Epithelial cell of esophagus (primary cell): ENCODE results near the gene RXRA.

ENCODE experiments used
- DNase-seq: peaks from one replicate; pipeline ENCODE4 v3.0.0; 2010; ENCODE audit warnings: low read depth
- H3K4me3 ChIP-seq: 2 replicates; pipeline ENCODE4 v1.5.1; 2011; ENCODE audit warnings: mild to moderate bottlenecking, low read length, control low read depth
- TF ChIP-seq, protein P1 (sequence below): IDR thresholded peaks from 2 replicates; pipeline ENCODE4 v1.5.1; 2011; ENCODE audit warnings: low read depth, mild to moderate bottlenecking, low read length, control low read depth, inconsistent platforms; ENCODE audit not compliant: insufficient read depth; ENCODE audit errors: missing control alignments

Gene RXRA

DNA sequence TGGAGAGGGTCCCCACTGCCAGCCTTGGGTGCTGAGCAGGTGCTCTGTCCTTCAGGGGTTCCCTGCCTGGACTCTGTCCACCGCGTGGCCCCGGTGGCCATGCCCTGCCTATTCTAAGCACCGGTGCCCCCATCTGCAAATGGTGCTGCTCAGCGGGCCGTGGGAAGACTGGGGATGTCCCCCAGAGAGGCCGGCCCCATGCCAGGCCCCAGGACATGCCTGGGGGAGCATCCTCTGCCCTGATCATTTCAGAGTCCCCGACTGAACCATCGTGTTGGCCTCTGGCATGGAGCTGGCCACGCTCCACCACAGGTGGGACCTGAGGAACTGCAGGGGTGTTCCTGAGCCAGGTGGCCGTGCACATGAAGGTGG lies 64.7 kb downstream of the RXRA start:
- H3K4me3 ChIP-seq = no peak overlapping the region
- TF ChIP-seq, protein P1, sequence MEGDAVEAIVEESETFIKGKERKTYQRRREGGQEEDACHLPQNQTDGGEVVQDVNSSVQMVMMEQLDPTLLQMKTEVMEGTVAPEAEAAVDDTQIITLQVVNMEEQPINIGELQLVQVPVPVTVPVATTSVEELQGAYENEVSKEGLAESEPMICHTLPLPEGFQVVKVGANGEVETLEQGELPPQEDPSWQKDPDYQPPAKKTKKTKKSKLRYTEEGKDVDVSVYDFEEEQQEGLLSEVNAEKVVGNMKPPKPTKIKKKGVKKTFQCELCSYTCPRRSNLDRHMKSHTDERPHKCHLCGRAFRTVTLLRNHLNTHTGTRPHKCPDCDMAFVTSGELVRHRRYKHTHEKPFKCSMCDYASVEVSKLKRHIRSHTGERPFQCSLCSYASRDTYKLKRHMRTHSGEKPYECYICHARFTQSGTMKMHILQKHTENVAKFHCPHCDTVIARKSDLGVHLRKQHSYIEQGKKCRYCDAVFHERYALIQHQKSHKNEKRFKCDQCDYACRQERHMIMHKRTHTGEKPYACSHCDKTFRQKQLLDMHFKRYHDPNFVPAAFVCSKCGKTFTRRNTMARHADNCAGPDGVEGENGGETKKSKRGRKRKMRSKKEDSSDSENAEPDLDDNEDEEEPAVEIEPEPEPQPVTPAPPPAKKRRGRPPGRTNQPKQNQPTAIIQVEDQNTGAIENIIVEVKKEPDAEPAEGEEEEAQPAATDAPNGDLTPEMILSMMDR = no peak
- no peak for DNase-seq

DNA sequence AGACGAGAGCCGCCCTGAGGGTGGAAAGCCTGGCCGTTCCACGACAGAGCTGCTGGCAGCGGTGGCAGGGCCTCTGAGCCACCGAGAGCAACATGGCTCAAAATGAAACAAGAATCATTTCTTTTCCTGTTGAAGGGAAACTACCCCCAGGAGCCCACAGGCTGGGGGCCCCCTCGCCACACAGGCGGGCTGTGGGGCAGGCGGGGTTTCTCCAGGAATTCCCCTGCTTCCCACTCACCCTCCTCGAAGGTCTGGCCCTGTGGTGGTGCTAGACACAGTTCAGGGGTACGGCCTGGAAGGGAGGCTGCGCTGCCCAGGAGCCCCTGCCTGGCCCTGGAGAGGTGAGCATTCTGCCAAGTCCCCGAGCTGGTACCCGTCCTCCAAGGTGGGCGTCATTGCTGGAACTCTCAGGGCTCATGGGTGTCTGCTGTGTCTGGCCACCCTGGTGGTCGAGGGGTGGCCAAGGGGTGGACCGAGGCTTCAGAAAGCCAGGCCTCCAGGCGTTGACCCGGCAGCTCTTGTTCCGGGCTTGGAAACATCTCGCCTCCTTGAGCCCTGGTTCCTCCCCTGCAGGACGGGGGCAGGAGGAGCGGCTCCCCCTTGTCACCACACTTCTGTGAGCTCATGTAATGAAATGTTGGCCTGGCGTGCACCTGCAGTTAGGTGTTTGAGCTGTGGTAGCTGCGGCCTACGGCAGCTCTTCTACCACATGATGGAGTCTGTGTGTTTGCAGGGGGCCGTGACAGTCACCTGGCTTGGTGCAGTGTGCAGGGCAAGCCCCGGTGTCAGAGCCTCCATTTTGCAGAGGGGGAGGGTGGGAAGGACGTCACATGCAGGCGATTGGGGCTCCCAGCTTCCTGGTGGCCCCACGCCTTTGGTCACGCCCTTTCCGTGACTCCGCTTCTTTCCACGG lies 65.3 kb downstream of the RXRA start:
- TF ChIP-seq, protein P1 = no peak
- no peak for DNase-seq
- no peak overlapping the region for H3K4me3 ChIP-seq

DNA sequence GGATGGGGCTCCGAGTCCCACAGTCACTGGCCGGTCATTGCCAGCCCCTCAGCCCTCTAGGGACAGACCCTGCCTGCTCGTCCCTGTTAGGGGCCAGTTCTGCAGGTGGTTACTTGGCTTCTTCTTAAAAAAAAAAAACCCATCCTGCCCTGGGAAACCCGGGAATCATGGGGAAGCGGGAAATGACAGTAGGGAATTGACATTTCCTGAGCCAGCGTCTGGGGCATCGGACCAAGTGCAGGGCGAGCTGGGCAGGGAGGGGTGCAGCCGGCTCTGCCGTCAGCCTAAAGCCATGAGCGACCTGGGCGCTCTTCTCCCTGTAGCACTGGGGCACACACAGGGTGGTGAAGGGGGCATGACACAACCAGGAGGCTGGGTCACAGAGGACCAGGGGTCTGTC lies 66.6 kb downstream of the RXRA start:
- TF ChIP-seq, protein P1 = no peak
- DNase-seq = no peak
- no peak overlapping the region for H3K4me3 ChIP-seq

DNA sequence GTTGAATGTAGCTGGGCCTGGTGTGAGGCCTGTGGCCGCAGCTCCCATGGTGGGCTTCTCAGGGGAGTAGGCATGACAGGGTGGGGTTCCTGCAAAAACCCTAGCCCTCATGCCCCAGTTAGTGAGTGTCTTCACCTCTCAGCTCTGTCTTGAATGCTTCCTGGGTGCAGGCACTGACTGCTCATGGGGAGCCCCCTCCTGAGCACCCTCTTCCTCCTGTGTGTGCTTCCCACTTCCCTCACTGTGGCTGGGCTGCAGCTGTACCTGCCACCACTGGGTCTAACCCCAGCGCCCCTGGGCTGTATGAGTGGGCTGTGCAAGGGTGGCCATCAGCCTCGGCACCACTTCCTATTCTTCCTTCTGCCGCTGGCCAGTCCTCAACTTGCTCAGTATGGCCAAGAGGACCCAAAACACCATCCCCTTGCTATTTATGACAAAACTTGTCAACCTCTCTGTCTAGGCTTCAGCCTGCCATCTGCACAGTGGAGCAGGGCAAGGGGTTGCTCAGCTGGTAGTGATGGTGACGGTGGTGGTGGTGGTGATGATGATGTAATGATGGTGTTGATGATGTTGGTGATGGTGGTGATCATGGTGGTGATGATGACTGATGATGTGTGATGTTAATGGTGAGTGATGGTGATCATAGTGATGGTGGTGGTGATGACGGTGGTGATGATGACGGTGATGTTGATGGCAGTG lies 67.5 kb downstream of the RXRA start:
- TF ChIP-seq, protein P1 = no peak
- DNase-seq = no peak
- no peak overlapping the region for H3K4me3 ChIP-seq

DNA sequence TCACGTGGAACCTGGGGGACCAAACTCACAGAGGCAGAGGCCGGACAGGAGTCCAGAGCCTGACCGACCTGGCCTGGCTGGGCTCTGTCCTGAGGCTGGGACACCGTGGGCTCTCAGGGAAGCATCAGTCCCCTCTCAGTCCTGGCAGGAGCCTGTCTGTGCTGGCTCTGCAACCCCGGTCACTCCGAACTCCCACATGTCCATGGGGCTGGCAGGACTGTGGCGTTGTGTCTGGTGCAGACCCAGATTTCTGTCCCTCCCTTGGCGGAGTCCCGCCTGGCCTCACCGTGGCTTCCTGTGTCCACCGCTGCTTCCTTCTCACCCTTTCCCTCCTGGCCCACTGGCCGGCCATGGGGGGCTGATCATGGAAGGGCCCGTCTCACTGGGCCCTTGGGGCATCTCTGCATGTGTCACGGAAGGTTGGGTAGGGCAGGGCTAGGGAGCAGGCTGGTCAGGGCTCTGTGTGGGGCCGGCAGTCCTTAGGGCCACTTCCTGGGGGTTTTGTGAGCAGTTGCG lies 68.8 kb downstream of the RXRA start:
- H3K4me3 ChIP-seq = no peak overlapping the region
- TF ChIP-seq, protein P1 = no peak
- no peak for DNase-seq

DNA sequence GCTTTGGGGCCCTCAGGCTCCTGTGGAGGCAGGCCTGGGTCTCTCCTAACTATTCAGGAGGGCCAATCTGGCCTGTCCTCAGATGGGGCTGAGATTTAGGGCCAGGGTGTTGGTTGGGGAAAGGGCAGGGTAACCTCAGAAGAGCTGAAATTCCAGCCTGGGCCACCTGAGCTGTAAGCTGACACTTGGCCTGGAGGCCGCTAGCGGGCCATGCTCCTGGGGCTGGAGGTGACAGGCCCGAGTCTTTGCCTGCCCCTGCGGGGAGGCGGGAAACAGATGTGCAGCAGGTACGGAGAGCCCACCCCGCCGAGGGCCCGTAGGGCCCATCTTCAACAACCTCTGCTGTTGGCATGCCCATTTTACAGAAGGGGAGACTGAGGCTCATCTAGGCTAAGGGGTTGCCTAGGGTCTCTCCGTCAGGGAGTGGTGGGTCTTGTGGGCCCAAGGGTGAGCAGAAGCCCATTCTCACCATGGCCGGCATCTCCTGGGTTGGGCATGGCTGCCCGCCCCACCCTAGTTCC lies 69.5 kb downstream of the RXRA start:
- no peak overlapping the region for H3K4me3 ChIP-seq
- TF ChIP-seq, protein P1 = no peak
- no peak for DNase-seq
